ENCODE measurements around the gene IFT81.

Gene IFT81

DNA sequence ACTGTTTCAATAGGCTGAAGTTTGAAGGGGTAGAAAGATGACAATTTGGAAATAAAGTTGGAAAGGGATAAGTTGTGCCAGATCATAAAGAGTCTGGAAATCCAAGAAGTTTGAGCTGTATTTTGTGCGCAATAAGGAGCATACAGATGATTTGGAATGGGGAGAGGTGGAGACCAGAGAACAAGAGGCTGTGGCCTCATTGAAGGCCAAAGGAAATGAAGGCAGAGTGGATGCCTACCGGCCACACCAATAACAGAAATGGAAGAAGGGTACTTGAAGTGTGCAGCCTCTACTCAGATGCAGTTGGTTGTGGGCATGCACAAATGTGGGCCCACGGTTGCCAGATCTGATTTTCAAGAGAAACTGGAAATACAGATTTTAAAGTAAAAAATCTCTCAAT lies 2.4 kb downstream of the IFT81 start:
- TF ChIP-seq EZH2 (optimal IDR thresholded peaks at IDR 0.05; ENCODE audit: low read depth, low read length): no peak
- TF ChIP-seq, protein P1, sequence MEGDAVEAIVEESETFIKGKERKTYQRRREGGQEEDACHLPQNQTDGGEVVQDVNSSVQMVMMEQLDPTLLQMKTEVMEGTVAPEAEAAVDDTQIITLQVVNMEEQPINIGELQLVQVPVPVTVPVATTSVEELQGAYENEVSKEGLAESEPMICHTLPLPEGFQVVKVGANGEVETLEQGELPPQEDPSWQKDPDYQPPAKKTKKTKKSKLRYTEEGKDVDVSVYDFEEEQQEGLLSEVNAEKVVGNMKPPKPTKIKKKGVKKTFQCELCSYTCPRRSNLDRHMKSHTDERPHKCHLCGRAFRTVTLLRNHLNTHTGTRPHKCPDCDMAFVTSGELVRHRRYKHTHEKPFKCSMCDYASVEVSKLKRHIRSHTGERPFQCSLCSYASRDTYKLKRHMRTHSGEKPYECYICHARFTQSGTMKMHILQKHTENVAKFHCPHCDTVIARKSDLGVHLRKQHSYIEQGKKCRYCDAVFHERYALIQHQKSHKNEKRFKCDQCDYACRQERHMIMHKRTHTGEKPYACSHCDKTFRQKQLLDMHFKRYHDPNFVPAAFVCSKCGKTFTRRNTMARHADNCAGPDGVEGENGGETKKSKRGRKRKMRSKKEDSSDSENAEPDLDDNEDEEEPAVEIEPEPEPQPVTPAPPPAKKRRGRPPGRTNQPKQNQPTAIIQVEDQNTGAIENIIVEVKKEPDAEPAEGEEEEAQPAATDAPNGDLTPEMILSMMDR (IDR thresholded peaks at IDR 0.05; ENCODE audit: low read length): no peak
- Histone ChIP-seq H3F3A (ENCODE audit: insufficient read depth, low read length) (no peaks in the 10 kb centered on the region), H3K27me3 (replicated peaks; ENCODE audit: insufficient read depth, low read length) (no peaks in the 10 kb centered on the region), H3K27ac (ENCODE audit: low read length) (no peak overlapping the region), H3K9me3 (replicated peaks; ENCODE audit: insufficient read depth, low read length) (no peaks in the 10 kb centered on the region), H3K4me1 (ENCODE audit: low read length) (peaks cover 4% of the 10 kb centered on the region; the same call in 1 of the 2 replicates), H4K20me1 (ENCODE audit: insufficient read depth, low read length) (no peaks in the 10 kb centered on the region), H3K4me3 (ENCODE audit: low read length) (no peak overlapping the region), H3K9me2 (replicated peaks; ENCODE audit: insufficient read depth, low read length) (no peaks in the 10 kb centered on the region), H2AFZ (ENCODE audit: low read length) (no peak overlapping the region), H3K4me2 (ENCODE audit: low read depth, low read length) (no peak overlapping the region), H3K79me2 (ENCODE audit: low read length) (no peaks in the 10 kb centered on the region), H3K9ac (ENCODE audit: low read length) (no peak overlapping the region), H3K36me3 (replicated peaks; ENCODE audit: insufficient read depth, low read length) (no peaks in the 10 kb centered on the region)
- no peak for DNase-seq

DNA sequence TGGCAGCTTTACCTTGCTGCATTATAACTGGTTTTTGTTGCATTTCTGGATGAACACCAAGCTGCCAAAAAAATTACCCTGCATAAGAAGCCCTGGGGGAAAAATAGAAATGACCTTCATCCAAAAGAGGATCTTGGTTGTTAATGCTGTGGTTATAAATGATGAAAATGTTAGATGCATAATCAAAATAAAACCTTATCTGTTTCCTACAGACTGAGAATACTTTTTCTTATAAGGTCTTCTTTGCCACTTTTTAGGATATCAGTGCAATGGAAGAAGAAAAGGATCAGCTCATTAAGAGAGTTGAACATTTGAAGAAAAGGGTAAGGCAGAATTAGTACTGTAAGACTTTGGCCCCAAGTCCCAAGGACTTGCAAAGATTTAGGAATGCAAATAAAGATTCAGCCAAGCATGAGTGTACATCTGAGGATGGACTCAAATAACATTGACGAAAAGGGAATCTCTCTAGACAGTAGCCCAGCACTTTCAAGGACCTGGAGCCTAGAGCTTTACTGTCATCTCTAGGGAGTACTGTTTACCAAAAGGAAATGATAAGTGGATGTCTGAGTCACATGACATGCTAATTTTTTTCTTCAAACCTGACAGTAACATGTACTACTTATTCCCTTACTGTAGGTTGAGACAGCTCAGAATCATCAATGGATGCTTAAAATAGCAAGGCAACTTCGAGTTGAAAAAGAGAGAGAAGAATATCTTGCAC lies 10.7 kb downstream of the IFT81 start:
- no peak for DNase-seq
- Histone ChIP-seq H4K20me1 (ENCODE audit: insufficient read depth, low read length) (no peaks in the 10 kb centered on the region), H3K27ac (ENCODE audit: low read length) (no peak overlapping the region)

DNA sequence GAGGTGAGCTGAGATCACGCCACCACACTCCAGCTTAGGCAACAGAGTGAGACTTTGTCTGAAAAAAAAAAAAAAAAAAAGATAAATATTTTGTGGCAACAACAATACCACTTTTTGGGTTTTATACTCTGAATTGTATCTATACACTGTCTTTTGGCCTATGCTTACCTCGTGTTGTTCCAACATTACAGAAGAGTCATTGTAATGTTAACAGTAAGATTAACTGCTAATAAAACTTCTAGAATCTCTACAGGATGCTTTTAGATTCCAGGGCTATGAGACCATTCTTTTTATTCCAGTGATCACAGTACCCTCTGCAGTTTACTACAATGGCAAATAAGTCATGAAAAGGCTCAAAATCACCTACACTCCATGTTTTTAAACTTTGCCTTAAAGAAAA lies 11.6 kb downstream of the IFT81 start:
- no peaks in the 10 kb centered on the region for H3K4me1 ChIP-seq (ENCODE audit: low read length)
- DNase-seq: no peak
- H3K27ac ChIP-seq (ENCODE audit: low read length): no peak overlapping the region
- no peaks in the 10 kb centered on the region for H3K9me2 ChIP-seq (replicated peaks; ENCODE audit: insufficient read depth, low read length)
- H3K79me2 ChIP-seq (ENCODE audit: low read length): no peaks in the 10 kb centered on the region
- H4K20me1 ChIP-seq (ENCODE audit: insufficient read depth, low read length): no peaks in the 10 kb centered on the region
- no peak overlapping the region for H3K9ac ChIP-seq (ENCODE audit: low read length)
- H3K36me3 ChIP-seq (replicated peaks; ENCODE audit: insufficient read depth, low read length): no peaks in the 10 kb centered on the region
- H3K4me3 ChIP-seq (ENCODE audit: low read length): no peak overlapping the region
- no peak overlapping the region for H2AFZ ChIP-seq (ENCODE audit: low read length)
- H3F3A ChIP-seq (ENCODE audit: insufficient read depth, low read length): no peaks in the 10 kb centered on the region
- no peaks in the 10 kb centered on the region for H3K27me3 ChIP-seq (replicated peaks; ENCODE audit: insufficient read depth, low read length)
- no peaks in the 10 kb centered on the region for H3K9me3 ChIP-seq (replicated peaks; ENCODE audit: insufficient read depth, low read length)
- TF ChIP-seq, protein P1 (IDR thresholded peaks at IDR 0.05; ENCODE audit: low read length): no peak
- no peak for TF ChIP-seq EZH2phosphoT487 (IDR thresholded peaks at IDR 0.05; ENCODE audit: low read length)
- TF ChIP-seq EZH2 (optimal IDR thresholded peaks at IDR 0.05; ENCODE audit: low read depth, low read length): no peak
- H3K4me2 ChIP-seq (ENCODE audit: low read depth, low read length): no peak overlapping the region

More for the DNA sequence above, 10.7 kb downstream of the IFT81 start:
- no peak overlapping the region for H3K9ac ChIP-seq (ENCODE audit: low read length)
- H2AFZ ChIP-seq (ENCODE audit: low read length): no peak overlapping the region
- H3K79me2 ChIP-seq (ENCODE audit: low read length): no peaks in the 10 kb centered on the region
- H3K4me2 ChIP-seq (ENCODE audit: low read depth, low read length): no peak overlapping the region
- H3K9me3 ChIP-seq (replicated peaks; ENCODE audit: insufficient read depth, low read length): no peaks in the 10 kb centered on the region
- H3F3A ChIP-seq (ENCODE audit: insufficient read depth, low read length): no peaks in the 10 kb centered on the region
- no peak overlapping the region for H3K4me3 ChIP-seq (ENCODE audit: low read length)
- no peaks in the 10 kb centered on the region for H3K9me2 ChIP-seq (replicated peaks; ENCODE audit: insufficient read depth, low read length)
- H3K36me3 ChIP-seq (replicated peaks; ENCODE audit: insufficient read depth, low read length): no peaks in the 10 kb centered on the region
- no peaks in the 10 kb centered on the region for H3K4me1 ChIP-seq (ENCODE audit: low read length)
- TF ChIP-seq EZH2 (optimal IDR thresholded peaks at IDR 0.05; ENCODE audit: low read depth, low read length) (no peak), EZH2phosphoT487 (IDR thresholded peaks at IDR 0.05; ENCODE audit: low read length) (no peak)
- TF ChIP-seq, protein P1 (IDR thresholded peaks at IDR 0.05; ENCODE audit: low read length): no peak
- H3K27me3 ChIP-seq (replicated peaks; ENCODE audit: insufficient read depth, low read length): no peaks in the 10 kb centered on the region
